GM15510 (cell line): ENCODE data around the gene ARV1.

Source experiments
- POLR2A ChIP-seq: IDR thresholded peaks from 3 replicates; pipeline ENCODE4 v1.6.1; 2011; ENCODE audit warnings: borderline replicate concordance; ENCODE audit not compliant: insufficient read length; ENCODE audit errors: extremely low read depth

The ARV1 gene

GRCh38 chr1:230992100-230992774 is 13.3 kb downstream of the ARV1 start:
- no peak for TF ChIP-seq POLR2A

- no peak for TF ChIP-seq POLR2A
Observed at GRCh38 chr1:230994860-230995259, 16.0 kb downstream of the ARV1 start.

GRCh38 chr1:231000201-231000600 is 21.3 kb downstream of the ARV1 start:
- no peak for TF ChIP-seq POLR2A

- TF ChIP-seq POLR2A, result no peak
Observed at GRCh38 chr1:231000639-231001038, 21.7 kb downstream of the ARV1 start.

GRCh38 chr1:231001892-231002291 is 23.0 kb downstream of the ARV1 start:
- no peak for TF ChIP-seq POLR2A

- TF ChIP-seq POLR2A, result no peak
Observed at GRCh38 chr1:231011360-231011759, 32.5 kb downstream of the ARV1 start.

GRCh38 chr1:231011963-231012362 is 33.1 kb downstream of the ARV1 start:
- no peak for TF ChIP-seq POLR2A

- no peak for TF ChIP-seq POLR2A
Observed at GRCh38 chr1:231013391-231014015, 34.6 kb downstream of the ARV1 start.

GRCh38 chr1:231016234-231016633 is 37.3 kb downstream of the ARV1 start:
- no peak for TF ChIP-seq POLR2A

GRCh38 chr1:231016966-231017365 is 38.1 kb downstream of the ARV1 start:
- TF ChIP-seq POLR2A, result no peak

- TF ChIP-seq POLR2A, result no peak
Observed at GRCh38 chr1:231019711-231020110, 40.8 kb downstream of the ARV1 start.

- no peak for TF ChIP-seq POLR2A
Observed at GRCh38 chr1:231020139-231020601, 41.3 kb downstream of the ARV1 start.

GRCh38 chr1:231020816-231021215 is 41.9 kb downstream of the ARV1 start:
- TF ChIP-seq POLR2A, result no peak

GRCh38 chr1:231021540-231022031 is 42.7 kb downstream of the ARV1 start:
- TF ChIP-seq POLR2A, result no peak

GRCh38 chr1:231023150-231023549 is 44.3 kb downstream of the ARV1 start:
- TF ChIP-seq POLR2A, result no peak

- TF ChIP-seq POLR2A, result no peak
Observed at GRCh38 chr1:231026576-231026975, 47.7 kb downstream of the ARV1 start.
